K562 (cell line): ENCODE results near the gene RAB6B. TPM values are rescaled to one million over a fixed set of nuclear protein-coding genes. Genes with fewer than 3 reads are reported as not detected.

Experiments
- ATAC-seq: fragments of 200-7000 bp; cut with Tn5 transposase; 3 replicates; pipeline ENCODE4 v1.9.1; 2020; ENCODE audit warnings: moderate library complexity
- BruUV-seq: library from RNA; stranded (reverse); fragments of 400-500 nt; replicated peaks from 2 replicates; lab custom pipeline; 2021; lab: Mats Ljungman, UMichigan
- CTCF ChIA-PET: fragments of 300-600 bp; formaldehyde crosslinking; extraction: SDS; loops from one replicate; lab custom pipeline; 2021; ENCODE audit warnings: low intra/inter-chr PET ratio; lab: Yijun Ruan, JAX
- POLR2A ChIA-PET: fragments of 300-600, 350-650 bp; sonication (Branson Sonifier 250); formaldehyde crosslinking; extraction: SDS; loops from one replicate; lab custom pipeline; 2021; ENCODE audit warnings: antibody characterized with exemption, inconsistent platforms; lab: Yijun Ruan, JAX
- DNase-seq, 4 experiments: peaks; one replicate each; pipeline versions ENCODE4 v3.0.0 to v3.0.0-alpha.2; 2011 to 2018; ENCODE audit warnings: low spot score in 3 of 4, mixed read lengths in 3 of 4; ENCODE audit errors: extremely low read depth in 1 of 4
- FAIRE-seq: peaks from 2 replicates; lab custom pipeline; 2011; peaks lifted over from hg19 to GRCh38; lab: Jason Lieb, UNC
- H2AFZ ChIP-seq: 2 replicates; pipeline ENCODE4 v1.6.0; 2011; ENCODE audit warnings: low read depth, low read length, control low read depth, inconsistent platforms
- H3K27ac ChIP-seq: fragments of 200-600 bp; 3 replicates; pipeline ENCODE4 v1.8.0; 2011; ENCODE audit warnings: low read depth, mild to moderate bottlenecking, control low read depth, inconsistent platforms, low read length, moderate library complexity, mixed read lengths; ENCODE audit errors: extremely low read depth
- H3K27me3 ChIP-seq, 2 experiments: fragments of 300-600 bp in 1 of 2; 2 replicates in 1 of 2; 3 replicates in 1 of 2; pipeline versions ENCODE4 v1.6.0 to v1.8.0; 2011; ENCODE audit warnings: inconsistent platforms in 2 of 2, low read length in 2 of 2, mild to moderate bottlenecking in 1 of 2, mixed read lengths in 1 of 2, moderate library complexity in 1 of 2; ENCODE audit not compliant: control insufficient read depth in 2 of 2, insufficient read depth in 2 of 2
- H3K36me3 ChIP-seq: fragments of 300-600 bp; 3 replicates; pipeline ENCODE4 v1.8.0; 2011; ENCODE audit warnings: mild to moderate bottlenecking, low read length, inconsistent platforms; ENCODE audit not compliant: control insufficient read depth, insufficient read depth
- H3K4me1 ChIP-seq, 2 experiments: fragments of 200-600 bp in 1 of 2; replicated peaks in 1 of 2; 2 replicates in 1 of 2; 3 replicates in 1 of 2; pipeline versions ENCODE4 v1.5.1 to v1.8.0; 2011; ENCODE audit warnings: inconsistent platforms in 2 of 2, low read length in 2 of 2, mild to moderate bottlenecking in 1 of 2, mixed read lengths in 1 of 2, moderate library complexity in 1 of 2; ENCODE audit not compliant: control insufficient read depth in 2 of 2, insufficient read depth in 2 of 2
- H3K4me2 ChIP-seq: 2 replicates; pipeline ENCODE4 v1.6.1; 2011; ENCODE audit warnings: low read length, control low read depth, inconsistent platforms, mixed read lengths; ENCODE audit not compliant: insufficient read depth
- H3K4me3 ChIP-seq: fragments of 200-600 bp; sonication (generic), shearing (Covaris generic); 2 replicates; pipeline ENCODE4 v1.5.1; 2016; ENCODE audit warnings: control low read depth, inconsistent platforms
- H3K79me2 ChIP-seq: fragments of 200-600 bp; 3 replicates; pipeline ENCODE4 v1.8.0; 2011; ENCODE audit warnings: low read length, inconsistent platforms; ENCODE audit not compliant: control insufficient read depth, insufficient read depth
- H3K9ac ChIP-seq, 2 experiments: 2 replicates each; pipeline versions ENCODE4 v1.6.0 to v1.6.1; 2011; ENCODE audit warnings: low read depth in 2 of 2, low read length in 2 of 2, control low read depth in 1 of 2, inconsistent platforms in 1 of 2, mild to moderate bottlenecking in 1 of 2, mixed read lengths in 1 of 2; ENCODE audit not compliant: insufficient read depth in 1 of 2
- H3K9me1 ChIP-seq: one replicate; pipeline ENCODE4 v1.6.0; 2011; ENCODE audit warnings: inconsistent platforms, mild to moderate bottlenecking, low read length, moderate library complexity; ENCODE audit not compliant: control insufficient read depth, insufficient read depth
- H3K9me3 ChIP-seq: replicated peaks from 2 replicates; pipeline ENCODE4 v1.5.1; 2011; ENCODE audit warnings: low read depth, low read length, inconsistent platforms; ENCODE audit not compliant: control insufficient read depth, insufficient read depth
- H4K20me1 ChIP-seq: replicated peaks from 2 replicates; pipeline ENCODE4 v1.6.1; 2011; ENCODE audit warnings: low read length, inconsistent platforms, mixed read lengths; ENCODE audit not compliant: control insufficient read depth, insufficient read depth
- GABPA ChIP-seq: fragments of 200-800 bp; sonication (Bioruptor generic); conservative IDR thresholded peaks from 2 replicates; pipeline ENCODE4 v1.6.1; 2016; ENCODE audit warnings: low read depth, missing genetic modification characterization, missing compliant biosample characterization
- WGBS: fragments of 100-300 bp; shearing (Covaris generic); methylation state at CpG from one replicate; pipeline ENCODE4 v1.1.6; 2016; ENCODE audit warnings: low coverage, mixed read lengths; ENCODE audit not compliant: insufficient coverage; ENCODE audit errors: missing lambda C conversion rate; 5-methylcytosine and 5-hydroxymethylcytosine counted together
- in situ Hi-C: fragments of 300-500 bp; cut with MboI; formaldehyde crosslinking; loops from 4 replicates; pipeline ENCODE4 v1.15.0; 2018; ENCODE audit warnings: inconsistent platforms, mixed read lengths
- intact Hi-C: fragments of 100-400 bp; cut with micrococcal nuclease; formaldehyde crosslinking; loops from 2 replicates; pipeline ENCODE4 v1.14.2; 2022
- polyA plus RNA-seq, 8 experiments: library from polyadenylated mRNA; depleted of rRNA in 4 of 8; stranded (reverse) in 5 of 8; unstranded in 3 of 8; fragments of >200 nt; fragmentation: Nextera tagmentation in 2 of 8; fragmentation: Illumina TruSeq in 1 of 8; extraction: Ambion mirVana in 2 of 8; extraction: Trizol in 1 of 8; gene quantifications; 2 replicates each; pipeline versions ENCODE4 v1.2.1 to v1.2.3, GENCODE V29; 2011 to 2014; ENCODE audit warnings: inconsistent platforms in 1 of 8, missing spikeins in 1 of 8
- total RNA-seq, 7 experiments: library from RNA; depleted of rRNA in 6 of 7; stranded (reverse); fragments of >200 nt in 6 of 7; fragmentation: Illumina TruSeq in 2 of 7; extraction: Trizol in 2 of 7; gene quantifications; 2 replicates each; pipeline versions ENCODE4 v1.2.1 to v1.2.3, GENCODE V29; 2011 to 2021; ENCODE audit warnings: low replicate concordance in 1 of 7
- TF ChIP-seq, protein P1 (sequence below), 3 experiments: fragments of 200-800 bp in 1 of 3; fragments of 250-450 bp in 1 of 3; fragments of 450-650 bp in 1 of 3; sonication (Bioruptor Pico) in 1 of 3; sonication (Bioruptor generic) in 1 of 3; formaldehyde crosslinking in 1 of 3; IDR thresholded peaks; 2 replicates each; pipeline versions ENCODE4 v1.6.1 to v1.8.0; 2016 to 2022; ENCODE audit warnings: mild to moderate bottlenecking in 2 of 3, missing genetic modification characterization in 2 of 3, missing compliant biosample characterization in 1 of 3, moderate library complexity in 1 of 3
- TF ChIP-seq, protein P2 (sequence below): fragments of 200-600 bp; sonication (generic); IDR thresholded peaks from one replicate; pipeline ENCODE4 v1.6.1; 2012; ENCODE audit warnings: mild to moderate bottlenecking, low read depth, low read length, inconsistent platforms

The RAB6B gene
- total and polyA plus RNA-seq, 9 of the 15 experiments (the other 6 are each of a cell fraction or from before 2014, with no cell fraction given): 0.60 to 18.1 (median 1.5) TPM

DNA sequence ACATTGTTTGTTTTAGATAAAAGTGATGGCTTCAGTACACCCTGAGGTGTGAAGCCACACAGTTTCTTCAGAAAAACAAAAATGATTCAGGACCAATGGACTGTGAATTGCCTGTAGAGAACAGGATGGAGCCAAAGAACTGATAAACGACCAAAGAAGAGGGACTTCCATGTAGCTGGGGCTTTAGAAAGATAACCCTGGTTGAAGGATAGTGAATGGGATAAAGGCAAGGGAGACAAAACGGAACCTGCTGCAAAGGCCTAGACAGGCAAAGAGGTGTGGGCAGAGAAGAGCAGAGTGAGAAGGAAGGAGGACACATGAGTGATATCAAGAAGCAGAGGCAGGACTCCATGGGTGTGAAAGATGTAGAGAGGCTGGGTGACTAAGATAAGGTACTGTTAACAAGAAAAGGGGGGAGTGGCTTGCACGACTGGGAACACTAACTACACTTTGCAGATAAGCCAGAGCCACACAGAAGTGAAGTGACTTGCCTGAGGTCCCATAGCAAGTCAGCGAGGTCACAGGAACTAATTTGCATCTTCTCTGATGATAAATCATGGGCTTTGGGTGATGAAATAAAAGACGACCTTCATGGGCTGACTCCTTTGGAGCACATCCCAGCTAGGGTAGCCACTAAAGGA is 44.3 kb downstream of the RAB6B start (continued):
- TF ChIP-seq, protein P1, sequence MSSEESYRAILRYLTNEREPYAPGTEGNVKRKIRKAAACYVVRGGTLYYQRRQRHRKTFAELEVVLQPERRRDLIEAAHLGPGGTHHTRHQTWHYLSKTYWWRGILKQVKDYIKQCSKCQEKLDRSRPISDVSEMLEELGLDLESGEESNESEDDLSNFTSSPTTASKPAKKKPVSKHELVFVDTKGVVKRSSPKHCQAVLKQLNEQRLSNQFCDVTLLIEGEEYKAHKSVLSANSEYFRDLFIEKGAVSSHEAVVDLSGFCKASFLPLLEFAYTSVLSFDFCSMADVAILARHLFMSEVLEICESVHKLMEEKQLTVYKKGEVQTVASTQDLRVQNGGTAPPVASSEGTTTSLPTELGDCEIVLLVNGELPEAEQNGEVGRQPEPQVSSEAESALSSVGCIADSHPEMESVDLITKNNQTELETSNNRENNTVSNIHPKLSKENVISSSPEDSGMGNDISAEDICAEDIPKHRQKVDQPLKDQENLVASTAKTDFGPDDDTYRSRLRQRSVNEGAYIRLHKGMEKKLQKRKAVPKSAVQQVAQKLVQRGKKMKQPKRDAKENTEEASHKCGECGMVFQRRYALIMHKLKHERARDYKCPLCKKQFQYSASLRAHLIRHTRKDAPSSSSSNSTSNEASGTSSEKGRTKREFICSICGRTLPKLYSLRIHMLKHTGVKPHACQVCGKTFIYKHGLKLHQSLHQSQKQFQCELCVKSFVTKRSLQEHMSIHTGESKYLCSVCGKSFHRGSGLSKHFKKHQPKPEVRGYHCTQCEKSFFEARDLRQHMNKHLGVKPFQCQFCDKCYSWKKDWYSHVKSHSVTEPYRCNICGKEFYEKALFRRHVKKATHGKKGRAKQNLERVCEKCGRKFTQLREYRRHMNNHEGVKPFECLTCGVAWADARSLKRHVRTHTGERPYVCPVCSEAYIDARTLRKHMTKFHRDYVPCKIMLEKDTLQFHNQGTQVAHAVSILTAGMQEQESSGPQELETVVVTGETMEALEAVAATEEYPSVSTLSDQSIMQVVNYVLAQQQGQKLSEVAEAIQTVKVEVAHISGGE (CRISPR knock-in tag; IDR thresholded peaks at IDR 0.05): peak in 1 of 3 experiments; percentile 71; a peak in 2 of 6 replicates

DNA sequence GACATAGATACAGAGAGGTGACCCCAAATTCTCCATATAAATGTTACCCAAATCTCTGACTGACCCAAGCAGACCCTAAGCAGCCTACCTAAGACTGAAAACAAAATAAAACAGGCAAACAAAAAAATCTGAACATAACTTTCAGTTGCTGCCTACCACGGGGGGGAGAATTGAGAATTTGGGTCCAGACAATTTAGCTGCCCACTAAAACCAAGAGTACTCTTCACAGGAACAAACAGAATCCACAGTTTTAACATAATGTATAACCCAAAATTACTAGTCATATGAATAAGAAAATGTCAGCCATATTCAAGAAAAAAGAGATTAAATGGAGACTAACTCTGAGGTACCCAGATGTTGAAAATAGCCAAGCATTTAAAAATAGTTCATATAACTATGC is 45.6 kb downstream of the RAB6B start:
- H3K9me1 ChIP-seq: no peaks in the 10 kb centered on the region
- intact Hi-C loops: loop anchor here (2.0 kb wide), 1 partner anchor 43 kb away; no protein-coding TSS in a partner anchor
- H2AFZ ChIP-seq: no peak overlapping the region
- peaks cover 14 to 53% of the 10 kb centered on the region in 2 experiments; a peak in 3 of 5 replicates for H3K4me1 ChIP-seq
- no peaks in the 10 kb centered on the region for H3K36me3 ChIP-seq
- no peaks in the 10 kb centered on the region for H3K9me3 ChIP-seq
- in situ Hi-C loops: no loop called here
- no peak overlapping the region for H3K4me2 ChIP-seq
- H3K27me3 ChIP-seq: no peaks in the 10 kb centered on the region
- ChIA-PET CTCF (no interaction called here), POLR2A (no interaction called here)
- no peak for FAIRE-seq
- H4K20me1 ChIP-seq: no peaks in the 10 kb centered on the region
- no peak overlapping the region for H3K27ac ChIP-seq
- no TSS peak for BruUV-seq
- no peaks in the 10 kb centered on the region; the same call in 2 of the 3 replicates for H3K79me2 ChIP-seq
- no CpG with 5 or more reads among the region's 1 CpG for WGBS
- no peak overlapping the region for H3K4me3 ChIP-seq
- no peak overlapping the region for H3K9ac ChIP-seq
- DNase-seq: no peak
- ATAC-seq: no peak
- TF ChIP-seq, protein P2, sequence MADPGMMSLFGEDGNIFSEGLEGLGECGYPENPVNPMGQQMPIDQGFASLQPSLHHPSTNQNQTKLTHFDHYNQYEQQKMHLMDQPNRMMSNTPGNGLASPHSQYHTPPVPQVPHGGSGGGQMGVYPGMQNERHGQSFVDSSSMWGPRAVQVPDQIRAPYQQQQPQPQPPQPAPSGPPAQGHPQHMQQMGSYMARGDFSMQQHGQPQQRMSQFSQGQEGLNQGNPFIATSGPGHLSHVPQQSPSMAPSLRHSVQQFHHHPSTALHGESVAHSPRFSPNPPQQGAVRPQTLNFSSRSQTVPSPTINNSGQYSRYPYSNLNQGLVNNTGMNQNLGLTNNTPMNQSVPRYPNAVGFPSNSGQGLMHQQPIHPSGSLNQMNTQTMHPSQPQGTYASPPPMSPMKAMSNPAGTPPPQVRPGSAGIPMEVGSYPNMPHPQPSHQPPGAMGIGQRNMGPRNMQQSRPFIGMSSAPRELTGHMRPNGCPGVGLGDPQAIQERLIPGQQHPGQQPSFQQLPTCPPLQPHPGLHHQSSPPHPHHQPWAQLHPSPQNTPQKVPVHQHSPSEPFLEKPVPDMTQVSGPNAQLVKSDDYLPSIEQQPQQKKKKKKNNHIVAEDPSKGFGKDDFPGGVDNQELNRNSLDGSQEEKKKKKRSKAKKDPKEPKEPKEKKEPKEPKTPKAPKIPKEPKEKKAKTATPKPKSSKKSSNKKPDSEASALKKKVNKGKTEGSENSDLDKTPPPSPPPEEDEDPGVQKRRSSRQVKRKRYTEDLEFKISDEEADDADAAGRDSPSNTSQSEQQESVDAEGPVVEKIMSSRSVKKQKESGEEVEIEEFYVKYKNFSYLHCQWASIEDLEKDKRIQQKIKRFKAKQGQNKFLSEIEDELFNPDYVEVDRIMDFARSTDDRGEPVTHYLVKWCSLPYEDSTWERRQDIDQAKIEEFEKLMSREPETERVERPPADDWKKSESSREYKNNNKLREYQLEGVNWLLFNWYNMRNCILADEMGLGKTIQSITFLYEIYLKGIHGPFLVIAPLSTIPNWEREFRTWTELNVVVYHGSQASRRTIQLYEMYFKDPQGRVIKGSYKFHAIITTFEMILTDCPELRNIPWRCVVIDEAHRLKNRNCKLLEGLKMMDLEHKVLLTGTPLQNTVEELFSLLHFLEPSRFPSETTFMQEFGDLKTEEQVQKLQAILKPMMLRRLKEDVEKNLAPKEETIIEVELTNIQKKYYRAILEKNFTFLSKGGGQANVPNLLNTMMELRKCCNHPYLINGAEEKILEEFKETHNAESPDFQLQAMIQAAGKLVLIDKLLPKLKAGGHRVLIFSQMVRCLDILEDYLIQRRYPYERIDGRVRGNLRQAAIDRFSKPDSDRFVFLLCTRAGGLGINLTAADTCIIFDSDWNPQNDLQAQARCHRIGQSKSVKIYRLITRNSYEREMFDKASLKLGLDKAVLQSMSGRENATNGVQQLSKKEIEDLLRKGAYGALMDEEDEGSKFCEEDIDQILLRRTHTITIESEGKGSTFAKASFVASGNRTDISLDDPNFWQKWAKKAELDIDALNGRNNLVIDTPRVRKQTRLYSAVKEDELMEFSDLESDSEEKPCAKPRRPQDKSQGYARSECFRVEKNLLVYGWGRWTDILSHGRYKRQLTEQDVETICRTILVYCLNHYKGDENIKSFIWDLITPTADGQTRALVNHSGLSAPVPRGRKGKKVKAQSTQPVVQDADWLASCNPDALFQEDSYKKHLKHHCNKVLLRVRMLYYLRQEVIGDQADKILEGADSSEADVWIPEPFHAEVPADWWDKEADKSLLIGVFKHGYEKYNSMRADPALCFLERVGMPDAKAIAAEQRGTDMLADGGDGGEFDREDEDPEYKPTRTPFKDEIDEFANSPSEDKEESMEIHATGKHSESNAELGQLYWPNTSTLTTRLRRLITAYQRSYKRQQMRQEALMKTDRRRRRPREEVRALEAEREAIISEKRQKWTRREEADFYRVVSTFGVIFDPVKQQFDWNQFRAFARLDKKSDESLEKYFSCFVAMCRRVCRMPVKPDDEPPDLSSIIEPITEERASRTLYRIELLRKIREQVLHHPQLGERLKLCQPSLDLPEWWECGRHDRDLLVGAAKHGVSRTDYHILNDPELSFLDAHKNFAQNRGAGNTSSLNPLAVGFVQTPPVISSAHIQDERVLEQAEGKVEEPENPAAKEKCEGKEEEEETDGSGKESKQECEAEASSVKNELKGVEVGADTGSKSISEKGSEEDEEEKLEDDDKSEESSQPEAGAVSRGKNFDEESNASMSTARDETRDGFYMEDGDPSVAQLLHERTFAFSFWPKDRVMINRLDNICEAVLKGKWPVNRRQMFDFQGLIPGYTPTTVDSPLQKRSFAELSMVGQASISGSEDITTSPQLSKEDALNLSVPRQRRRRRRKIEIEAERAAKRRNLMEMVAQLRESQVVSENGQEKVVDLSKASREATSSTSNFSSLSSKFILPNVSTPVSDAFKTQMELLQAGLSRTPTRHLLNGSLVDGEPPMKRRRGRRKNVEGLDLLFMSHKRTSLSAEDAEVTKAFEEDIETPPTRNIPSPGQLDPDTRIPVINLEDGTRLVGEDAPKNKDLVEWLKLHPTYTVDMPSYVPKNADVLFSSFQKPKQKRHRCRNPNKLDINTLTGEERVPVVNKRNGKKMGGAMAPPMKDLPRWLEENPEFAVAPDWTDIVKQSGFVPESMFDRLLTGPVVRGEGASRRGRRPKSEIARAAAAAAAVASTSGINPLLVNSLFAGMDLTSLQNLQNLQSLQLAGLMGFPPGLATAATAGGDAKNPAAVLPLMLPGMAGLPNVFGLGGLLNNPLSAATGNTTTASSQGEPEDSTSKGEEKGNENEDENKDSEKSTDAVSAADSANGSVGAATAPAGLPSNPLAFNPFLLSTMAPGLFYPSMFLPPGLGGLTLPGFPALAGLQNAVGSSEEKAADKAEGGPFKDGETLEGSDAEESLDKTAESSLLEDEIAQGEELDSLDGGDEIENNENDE: no peak
- TF ChIP-seq GABPA (tag): no peak
